Measurements from ENCODE around the gene ANKRD31. TPM values are rescaled to one million over a fixed set of nuclear protein-coding genes. Genes with fewer than 3 reads are reported as not detected.

The ANKRD31 gene
- total RNA-seq, 1 donor from 2014 or later = 0.07 TPM

GRCh38 chr5:75054134-75054930 is 182.3 kb downstream of the ANKRD31 start:
- Histone ChIP-seq H4K20me1 (ENCODE audit: insufficient read depth, low read length) (no peaks in the 10 kb centered on the region), H2AFZ (ENCODE audit: low read depth, low read length) (peak overlapping the region; percentile 96), H3K9me3 (ENCODE audit: insufficient read depth, low read depth, low read length) (no peaks in the 10 kb centered on the region), H3K4me3 (ENCODE audit: insufficient read depth, low read depth, low read length) (peak overlapping the region; percentile 75), H3K9ac (ENCODE audit: low read length) (peak overlapping the region; percentile 83), H3K27me3 (ENCODE audit: insufficient read depth, low read length) (no peaks in the 10 kb centered on the region), H3K36me3 (ENCODE audit: insufficient read depth, low read length) (no peaks in the 10 kb centered on the region), H3K4me1 (ENCODE audit: insufficient read depth, low read length) (peaks cover 17% of the 10 kb centered on the region), H3K4me2 (ENCODE audit: low read length) (peak overlapping the region; percentile 98), H3K79me2 (ENCODE audit: insufficient read depth, low read length) (peaks cover 20% of the 10 kb centered on the region), H3K27ac (ENCODE audit: low read depth, low read length) (peak overlapping the region; percentile 75)
- no peak for TF ChIP-seq EZH2 (IDR thresholded peaks at IDR 0.05; ENCODE audit: insufficient read depth, low read length)
- TF ChIP-seq CTCF (IDR thresholded peaks at IDR 0.05; ENCODE audit: insufficient read depth, low read depth, low read length) = no peak
- Mint-ChIP-seq H3K36me3 (ENCODE audit: low read depth, unreplicated experiment) (peaks cover 3% of the 10 kb centered on the region), H3K9me3 (ENCODE audit: unreplicated experiment) (no peaks in the 10 kb centered on the region), H3K27me3 (ENCODE audit: low read depth, unreplicated experiment) (peaks cover 1% of the 10 kb centered on the region), H3K4me1 (ENCODE audit: low read depth, unreplicated experiment) (peaks cover 42% of the 10 kb centered on the region), H3K4me3 (ENCODE audit: unreplicated experiment) (peak overlapping the region; percentile 90), H3K27ac (ENCODE audit: unreplicated experiment) (peak overlapping the region; percentile 90)
- DNase-seq (ENCODE audit: low read depth) = peak; percentile 65
- FAIRE-seq = no peak

- peaks cover 49% of the 10 kb centered on the region for H3K4me1 Mint-ChIP-seq (ENCODE audit: low read depth, unreplicated experiment)
- H3K27ac Mint-ChIP-seq (ENCODE audit: unreplicated experiment) = peak overlapping the region; percentile 90
- no peaks in the 10 kb centered on the region for H3K9me3 Mint-ChIP-seq (ENCODE audit: unreplicated experiment)
Measured at GRCh38 chr5:75053304-75054133, 183.2 kb downstream of the ANKRD31 start.

More at GRCh38 chr5:75053304-75054133, 183.2 kb downstream of the ANKRD31 start:
- Histone ChIP-seq H3K9ac (ENCODE audit: low read length) (peak overlapping the region; percentile 83), H3K27me3 (ENCODE audit: insufficient read depth, low read length) (no peaks in the 10 kb centered on the region), H2AFZ (ENCODE audit: low read depth, low read length) (peak overlapping the region; percentile 96), H3K4me3 (ENCODE audit: insufficient read depth, low read depth, low read length) (peak overlapping the region; percentile 75), H3K9me3 (ENCODE audit: insufficient read depth, low read depth, low read length) (no peaks in the 10 kb centered on the region), H3K4me1 (ENCODE audit: insufficient read depth, low read length) (peaks cover 18% of the 10 kb centered on the region), H3K27ac (ENCODE audit: low read depth, low read length) (peak overlapping the region; percentile 75), H3K79me2 (ENCODE audit: insufficient read depth, low read length) (peaks cover 20% of the 10 kb centered on the region), H4K20me1 (ENCODE audit: insufficient read depth, low read length) (no peaks in the 10 kb centered on the region), H3K36me3 (ENCODE audit: insufficient read depth, low read length) (no peaks in the 10 kb centered on the region), H3K4me2 (ENCODE audit: low read length) (peak overlapping the region; percentile 98)
- Mint-ChIP-seq H3K27me3 (ENCODE audit: low read depth, unreplicated experiment) (no peaks in the 10 kb centered on the region), H3K4me3 (ENCODE audit: unreplicated experiment) (peak overlapping the region; percentile 90), H3K36me3 (ENCODE audit: low read depth, unreplicated experiment) (peaks cover 3% of the 10 kb centered on the region)
- FAIRE-seq (no peak), DNase-seq (ENCODE audit: low read depth) (peak; percentile 73)
- TF ChIP-seq CTCF (IDR thresholded peaks at IDR 0.05; ENCODE audit: insufficient read depth, low read depth, low read length) = no peak
- TF ChIP-seq EZH2 (IDR thresholded peaks at IDR 0.05; ENCODE audit: insufficient read depth, low read length) = no peak

Data from astrocyte (in vitro differentiated cells and primary cell).